OCI-LY3 (cell line): ENCODE results near the gene COMMD10.

ENCODE experiments used
- H2AFZ ChIP-seq: fragments of 200-600, 300-600 bp; shearing (Covaris generic); 2 replicates; pipeline ENCODE4 v1.6.0; 2014; ENCODE audit warnings: antibody characterized with exemption, low read depth, low read length
- H3K27ac ChIP-seq: fragments of 200-600, 300-600 bp; sonication (generic); 2 replicates; pipeline ENCODE4 v1.5.1; 2014; ENCODE audit warnings: mild to moderate bottlenecking, low read length, moderate library complexity, mixed read lengths
- H3K27me3 ChIP-seq: fragments of 200-600, 300-600 bp; sonication (generic); 2 replicates; pipeline ENCODE4 v1.6.1; 2014; ENCODE audit warnings: low read depth, low read length, mixed read lengths
- H3K36me3 ChIP-seq: fragments of 200-600, 300-600 bp; sonication (generic); replicated peaks from 2 replicates; pipeline ENCODE3; 2014; ENCODE audit warnings: low read depth, low read length, mixed read lengths
- H3K4me1 ChIP-seq: fragments of 300-600, 200-600 bp; sonication (generic); 2 replicates; pipeline ENCODE4 v1.6.1; 2014; ENCODE audit warnings: low read length, mixed read lengths
- H3K4me2 ChIP-seq: fragments of 200-600, 300-600 bp; sonication (generic); 2 replicates; pipeline ENCODE4 v1.6.1; 2014; ENCODE audit warnings: low read length, mixed read lengths
- H3K4me3 ChIP-seq: fragments of 300-600, 200-600 bp; sonication (generic); 2 replicates; pipeline ENCODE4 v1.5.1; 2014; ENCODE audit warnings: antibody characterized with exemption, mild to moderate bottlenecking, low read length, moderate library complexity
- H3K79me2 ChIP-seq: fragments of 300-600, 200-600 bp; shearing (Covaris generic); 2 replicates; pipeline ENCODE4 v1.6.1; 2014; ENCODE audit warnings: mild to moderate bottlenecking, low read length, mixed read lengths
- H3K9ac ChIP-seq: fragments of 300-600, 200-600 bp; shearing (Covaris generic); 2 replicates; pipeline ENCODE4 v1.6.0; 2014; ENCODE audit warnings: mild to moderate bottlenecking, low read length, moderate library complexity
- H3K9me3 ChIP-seq: fragments of 200-600, 300-600 bp; shearing (Covaris generic); 2 replicates; pipeline ENCODE4 v1.6.1; 2014; ENCODE audit warnings: low read length, mixed read lengths; ENCODE audit not compliant: insufficient read depth
- H4K20me1 ChIP-seq: fragments of 200-600, 300-600 bp; sonication (generic); 2 replicates; pipeline ENCODE4 v1.6.1; 2016; ENCODE audit warnings: low read length, mixed read lengths; ENCODE audit not compliant: insufficient read depth
- CTCF ChIP-seq: fragments of 200-600, 300-600 bp; sonication (generic); IDR thresholded peaks from 2 replicates; pipeline ENCODE4 v1.5.1; 2014; ENCODE audit warnings: antibody characterized with exemption, low read length, low read depth
- EZH2phosphoT487 ChIP-seq: fragments of 200-600 bp; shearing (Covaris generic); IDR thresholded peaks from 2 replicates; pipeline ENCODE4 v1.6.1; 2018; ENCODE audit warnings: antibody characterized with exemption, mixed run types, low read depth

COMMD10 gene

GRCh38 chr5:116289276-116289675, 204.5 kb downstream of the COMMD10 start:
- no peak overlapping the region for H3K4me2 ChIP-seq
- H3K27me3 ChIP-seq, result no peaks in the 10 kb centered on the region
- H3K79me2 ChIP-seq, result no peaks in the 10 kb centered on the region
- no peaks in the 10 kb centered on the region for H4K20me1 ChIP-seq
- no peaks in the 10 kb centered on the region for H3K4me1 ChIP-seq
- no peak overlapping the region for H3K4me3 ChIP-seq
- H3K36me3 ChIP-seq, result peaks cover 6% of the 10 kb centered on the region
- TF ChIP-seq CTCF (no peak), EZH2phosphoT487 (no peak)
- no peak overlapping the region for H3K9ac ChIP-seq
- peaks cover 8% of the 10 kb centered on the region; the same call in 1 of the 2 replicates for H3K9me3 ChIP-seq
- H2AFZ ChIP-seq, result no peak overlapping the region
- no peak overlapping the region for H3K27ac ChIP-seq

DNA sequence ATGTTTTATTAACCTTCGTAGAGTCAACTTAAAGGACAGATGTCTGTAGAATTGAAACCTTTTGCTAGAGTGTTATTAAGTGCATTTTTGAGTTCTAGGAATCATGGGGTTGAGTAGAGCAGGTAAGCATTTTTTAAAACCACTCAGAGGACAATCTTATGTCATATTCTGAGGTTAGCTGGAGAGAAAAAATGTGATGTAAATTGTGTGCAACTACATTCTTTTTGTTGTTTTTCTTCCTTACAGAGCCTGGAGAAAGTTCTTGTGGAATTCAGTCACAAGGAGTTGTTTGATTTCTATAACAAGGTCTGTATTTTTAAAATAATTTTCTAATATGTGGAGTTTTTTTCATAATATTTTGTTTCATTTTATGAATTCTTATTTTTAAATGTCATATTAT, 206.4 kb downstream of the COMMD10 start:
- H3K79me2 ChIP-seq, result no peaks in the 10 kb centered on the region
- no peak overlapping the region for H2AFZ ChIP-seq
- no peak overlapping the region for H3K4me2 ChIP-seq
- H4K20me1 ChIP-seq, result no peaks in the 10 kb centered on the region
- H3K4me3 ChIP-seq, result no peak overlapping the region
- no peaks in the 10 kb centered on the region for H3K27me3 ChIP-seq
- TF ChIP-seq EZH2phosphoT487 (no peak), CTCF (no peak)
- peaks cover 6% of the 10 kb centered on the region for H3K36me3 ChIP-seq
- no peaks in the 10 kb centered on the region for H3K4me1 ChIP-seq
- H3K27ac ChIP-seq, result no peak overlapping the region
- no peak overlapping the region for H3K9ac ChIP-seq
- peaks cover 8% of the 10 kb centered on the region; the same call in 1 of the 2 replicates for H3K9me3 ChIP-seq

- no peak overlapping the region for H3K4me3 ChIP-seq
- H4K20me1 ChIP-seq, result no peaks in the 10 kb centered on the region
- H3K79me2 ChIP-seq, result no peaks in the 10 kb centered on the region
- H3K36me3 ChIP-seq, result peaks cover 6% of the 10 kb centered on the region
- no peak overlapping the region for H2AFZ ChIP-seq
- H3K9me3 ChIP-seq, result peaks cover 8% of the 10 kb centered on the region; the same call in 1 of the 2 replicates
- H3K4me2 ChIP-seq, result no peak overlapping the region
- no peak overlapping the region for H3K27ac ChIP-seq
- H3K9ac ChIP-seq, result no peak overlapping the region
- H3K4me1 ChIP-seq, result no peaks in the 10 kb centered on the region
- no peaks in the 10 kb centered on the region for H3K27me3 ChIP-seq
- TF ChIP-seq EZH2phosphoT487 (no peak), CTCF (no peak)
Observed at GRCh38 chr5:116292321-116292720, 207.5 kb downstream of the COMMD10 start.

DNA sequence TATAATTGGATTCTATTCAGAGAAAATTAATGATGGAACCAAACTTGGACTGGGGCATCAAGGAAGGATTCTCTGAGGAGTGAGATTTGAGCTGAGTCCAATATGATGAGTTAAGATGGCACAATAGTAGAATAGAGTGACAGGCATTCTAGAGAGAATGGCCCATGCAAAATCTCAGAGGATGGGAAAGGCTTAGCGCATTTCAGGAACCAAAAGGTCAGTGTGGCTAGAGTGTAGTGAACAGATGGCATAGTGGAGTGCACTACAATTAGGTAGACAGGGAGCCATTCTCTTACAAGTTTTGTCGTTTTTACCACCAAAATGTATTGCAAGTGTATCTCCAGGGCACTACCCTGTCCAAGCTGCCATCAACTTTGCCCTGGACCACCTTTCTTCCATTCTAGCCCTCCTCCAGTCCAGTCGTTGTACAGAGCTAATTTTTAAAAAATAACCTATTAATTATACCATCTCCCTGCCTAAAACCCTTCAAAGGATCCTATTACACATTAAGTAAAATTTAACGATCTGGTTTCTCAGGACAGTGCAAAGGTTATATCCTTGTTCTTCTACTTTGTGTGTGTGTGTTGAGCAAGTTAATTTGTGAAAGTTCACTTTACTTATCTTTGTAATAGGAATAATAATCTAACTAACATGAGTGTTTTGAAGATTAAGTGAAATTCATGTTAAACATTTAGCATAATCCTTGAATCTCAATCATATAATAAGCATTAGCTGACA, 211.7 kb downstream of the COMMD10 start:
- Histone ChIP-seq H3K27ac (no peak overlapping the region), H3K4me1 (no peaks in the 10 kb centered on the region), H4K20me1 (no peaks in the 10 kb centered on the region), H3K36me3 (peaks cover 15% of the 10 kb centered on the region), H2AFZ (no peak overlapping the region), H3K4me3 (no peak overlapping the region), H3K4me2 (no peak overlapping the region), H3K9me3 (peaks cover 8% of the 10 kb centered on the region; the same call in 1 of the 2 replicates), H3K9ac (no peak overlapping the region), H3K79me2 (no peaks in the 10 kb centered on the region), H3K27me3 (no peaks in the 10 kb centered on the region)
- no peak for TF ChIP-seq EZH2phosphoT487
- no peak for TF ChIP-seq CTCF
